Adrenal gland (tissue), 12 donors: ENCODE results near the gene JUP. TPM values are rescaled to one million over a fixed set of nuclear protein-coding genes. Genes with fewer than 3 reads are reported as not detected.

Experiments
- DNase-seq, 7 donors: peaks; one replicate each; pipeline ENCODE4 v3.0.0-alpha.2; 2019 to 2020
- H3K27ac ChIP-seq, 5 donors: fragments of 200-600 bp; sonication (generic) in 4 of 5; 1 replicate in 3 of 5; 2 replicates in 2 of 5; pipeline versions ENCODE4 v1.5.1 to v1.8.0; 2016 to 2020; ENCODE audit warnings: mild to moderate bottlenecking in 1 of 5
- H3K27me3 ChIP-seq: fragments of 200-600 bp; 2 replicates; pipeline ENCODE4 v1.8.0; 2021
- H3K36me3 ChIP-seq, 2 donors: fragments of 200-600 bp; replicated peaks in 1 of 2; 1 replicate in 1 of 2; 2 replicates in 1 of 2; pipeline versions ENCODE4 v1.5.1 to v1.8.0; 2018 to 2022
- H3K4me1 ChIP-seq, 2 donors: fragments of 200-600 bp; replicated peaks in 1 of 2; 1 replicate in 1 of 2; 2 replicates in 1 of 2; pipeline versions ENCODE4 v1.5.1 to v1.8.0; 2018 to 2021
- H3K4me3 ChIP-seq, 4 donors: fragments of 200-600 bp; sonication (generic) in 3 of 4; one replicate each; pipeline ENCODE4 v1.5.1; 2016 to 2018
- H3K9me3 ChIP-seq, 3 donors: fragments of 200-600 bp; sonication (generic) in 1 of 3; replicated peaks in 1 of 3; 1 replicate in 2 of 3; 2 replicates in 1 of 3; pipeline versions ENCODE4 v1.5.1 to v1.8.0; 2016 to 2021
- POLR2A ChIP-seq, 2 donors: fragments of 450-650 bp; IDR thresholded peaks; one replicate each; pipeline ENCODE4 v1.6.1; 2017; ENCODE audit warnings: antibody characterized with exemption in 2 of 2, mild to moderate bottlenecking in 2 of 2, moderate library complexity in 1 of 2
- WGBS, 4 donors: extraction: QIAGEN DNeasy Blood & Tissue Kit in 2 of 4; methylation state at CpG; one replicate each; pipeline versions ENCODE4 v1.1.5 to v1.1.7; 2013 to 2017; 5-methylcytosine and 5-hydroxymethylcytosine counted together
- intact Hi-C, 2 donors: fragments of 100-400 bp; cut with DNase I; formaldehyde crosslinking; loops; one replicate each; pipeline versions ENCODE4 v1.14.1 to v1.15.0; 2022 to 2023
- polyA plus RNA-seq, 3 donors: library from polyadenylated mRNA; stranded (reverse); fragments of 200-250 nt in 2 of 3; fragments of 350-450 nt in 1 of 3; fragmentation: Illumina TruSeq in 1 of 3; extraction: RNeasy Lipid Tissue Mini Kit (QIAGEN cat#74804) in 1 of 3; gene quantifications; one replicate each; pipeline ENCODE4 v1.2.3, GENCODE V29; 2013 to 2014
- total RNA-seq, 9 donors: library from RNA; depleted of rRNA in 4 of 9; stranded (reverse); fragments of >200 nt in 4 of 9; fragments of 120-200 nt in 1 of 9; fragmentation: NEBNext Ultra II Directional in 1 of 9; extraction: Animal tissue kit (Norgen Biotek cat#: 25700) in 1 of 9; gene quantifications; one replicate each; pipeline versions ENCODE4 v1.1.0 to v1.2.4, GENCODE V29; 2013 to 2023
- TF ChIP-seq, protein P1 (sequence below), 6 experiments: fragments of 450-650 bp in 4 of 6; fragments of 200-600 bp in 2 of 6; sonication (generic) in 1 of 6; IDR thresholded peaks; 1 replicate in 5 of 6; 2 replicates in 1 of 6; pipeline versions ENCODE4 v1.5.1 to v1.8.0; 2016 to 2021; ENCODE audit warnings: antibody characterized with exemption in 6 of 6, mild to moderate bottlenecking in 2 of 6, moderate library complexity in 1 of 6
- donor health status: healthy with polysubstance abuse.
- donor health status: Bipolar disorder and iron deficiency.
- donor health status: DM: yes; HTN: yes; CAD: no.
- donor health status: DM: no; HTN: no; CAD: no.
- donor health status: DM: no; HTN: no; CAD: no.
- donor health status: DM: yes; HTN: yes; CAD: no.

The JUP gene
- total and polyA plus RNA-seq, 12 donors: 4.9 to 81.3 (median 29.6) TPM

DNA sequence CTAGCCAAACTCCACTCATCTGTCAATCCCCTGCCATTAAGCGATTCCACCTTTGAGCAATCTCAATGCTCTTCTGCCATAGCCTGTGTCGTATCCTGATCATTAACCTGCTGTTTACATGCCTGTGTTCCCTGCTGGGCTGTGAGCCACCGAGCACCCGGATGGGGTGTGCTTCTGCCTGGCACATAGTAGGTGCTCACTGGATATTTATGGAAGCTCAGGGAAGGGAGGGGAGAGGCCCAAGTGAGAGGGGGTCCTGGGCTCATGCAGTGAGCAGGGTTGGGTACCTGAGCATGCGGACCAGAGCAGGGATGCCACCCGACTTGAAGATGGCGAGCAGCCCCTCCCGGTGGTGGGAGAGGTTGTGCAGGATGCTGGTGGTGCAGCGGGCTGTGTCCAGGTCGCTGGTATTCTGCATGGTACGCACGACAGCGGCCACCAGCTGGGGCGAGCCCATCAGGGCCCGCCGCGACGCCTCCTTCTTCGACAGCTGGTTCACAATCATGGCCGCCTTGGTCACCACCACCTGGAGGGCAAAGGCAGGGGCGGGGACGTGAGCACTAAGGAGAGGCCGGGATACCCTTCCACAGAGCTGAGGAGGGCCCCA lies 17.7 kb downstream of the JUP start:
- H3K27ac ChIP-seq: no peak overlapping the region
- TF ChIP-seq POLR2A (IDR thresholded peaks at IDR 0.05): no peak
- TF ChIP-seq, protein P1, sequence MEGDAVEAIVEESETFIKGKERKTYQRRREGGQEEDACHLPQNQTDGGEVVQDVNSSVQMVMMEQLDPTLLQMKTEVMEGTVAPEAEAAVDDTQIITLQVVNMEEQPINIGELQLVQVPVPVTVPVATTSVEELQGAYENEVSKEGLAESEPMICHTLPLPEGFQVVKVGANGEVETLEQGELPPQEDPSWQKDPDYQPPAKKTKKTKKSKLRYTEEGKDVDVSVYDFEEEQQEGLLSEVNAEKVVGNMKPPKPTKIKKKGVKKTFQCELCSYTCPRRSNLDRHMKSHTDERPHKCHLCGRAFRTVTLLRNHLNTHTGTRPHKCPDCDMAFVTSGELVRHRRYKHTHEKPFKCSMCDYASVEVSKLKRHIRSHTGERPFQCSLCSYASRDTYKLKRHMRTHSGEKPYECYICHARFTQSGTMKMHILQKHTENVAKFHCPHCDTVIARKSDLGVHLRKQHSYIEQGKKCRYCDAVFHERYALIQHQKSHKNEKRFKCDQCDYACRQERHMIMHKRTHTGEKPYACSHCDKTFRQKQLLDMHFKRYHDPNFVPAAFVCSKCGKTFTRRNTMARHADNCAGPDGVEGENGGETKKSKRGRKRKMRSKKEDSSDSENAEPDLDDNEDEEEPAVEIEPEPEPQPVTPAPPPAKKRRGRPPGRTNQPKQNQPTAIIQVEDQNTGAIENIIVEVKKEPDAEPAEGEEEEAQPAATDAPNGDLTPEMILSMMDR (IDR thresholded peaks at IDR 0.05): no peak
- no peaks in the 10 kb centered on the region for H3K4me1 ChIP-seq
- H3K36me3 ChIP-seq: peaks cover 0 to 57% of the 10 kb centered on the region in 2 donors
- no peak overlapping the region for H3K4me3 ChIP-seq
- intact Hi-C loops: no loop called here
- WGBS, 4 donors: 90 to 94% (median 91%) methylated on average over 20 to 23 of the region's 23 CpGs
- no peak for DNase-seq
- H3K27me3 ChIP-seq: no peaks in the 10 kb centered on the region
- no peaks in the 10 kb centered on the region for H3K9me3 ChIP-seq

DNA sequence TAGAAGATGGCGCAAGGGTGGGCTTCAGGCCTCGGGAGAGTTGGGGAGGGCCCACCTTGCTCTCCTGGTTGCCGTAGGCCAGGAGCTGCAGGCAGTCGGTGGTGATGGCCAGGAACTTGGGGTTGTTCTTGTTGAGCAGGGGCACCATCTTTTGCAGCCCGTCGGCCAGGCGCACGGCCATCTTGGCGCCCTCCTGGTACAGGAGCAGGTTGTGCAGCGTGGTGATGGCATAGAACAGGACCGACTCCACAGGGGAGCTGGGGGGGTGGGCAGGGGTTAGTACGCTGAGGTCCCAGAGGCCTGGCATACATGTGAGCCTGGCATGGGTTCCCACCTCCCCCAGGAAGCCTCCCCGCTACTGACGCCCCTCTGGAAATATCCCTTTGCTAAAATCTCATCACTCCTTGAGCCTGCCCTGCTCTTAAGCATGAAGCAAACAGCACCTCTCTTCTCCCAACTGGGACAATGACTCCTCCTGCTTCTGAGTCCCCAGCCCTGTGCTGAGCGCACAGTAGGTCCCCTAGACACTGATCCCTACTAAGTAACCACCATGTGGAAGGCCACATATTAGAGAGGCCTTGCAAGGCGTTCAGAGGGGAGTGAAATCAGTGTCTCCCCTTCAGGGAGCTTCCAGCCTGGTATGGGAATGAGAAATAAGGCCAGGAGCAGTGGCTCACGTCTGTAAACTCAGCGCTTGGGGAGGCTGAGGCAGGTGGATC lies 19.0 kb downstream of the JUP start:
- Histone ChIP-seq H3K4me1 (no peaks in the 10 kb centered on the region), H3K27ac (no peak overlapping the region), H3K36me3 (peaks cover 0 to 69% of the 10 kb centered on the region in 2 donors), H3K4me3 (no peak overlapping the region), H3K27me3 (no peaks in the 10 kb centered on the region), H3K9me3 (no peaks in the 10 kb centered on the region)
- intact Hi-C loops: no loop called here
- DNase-seq: no peak
- TF ChIP-seq, protein P1 (IDR thresholded peaks at IDR 0.05): no peak
- no peak for TF ChIP-seq POLR2A (IDR thresholded peaks at IDR 0.05)
- WGBS, 4 donors: 87 to 95% (median 92%) methylated on average over 12 to 18 of the region's 18 CpGs

DNA sequence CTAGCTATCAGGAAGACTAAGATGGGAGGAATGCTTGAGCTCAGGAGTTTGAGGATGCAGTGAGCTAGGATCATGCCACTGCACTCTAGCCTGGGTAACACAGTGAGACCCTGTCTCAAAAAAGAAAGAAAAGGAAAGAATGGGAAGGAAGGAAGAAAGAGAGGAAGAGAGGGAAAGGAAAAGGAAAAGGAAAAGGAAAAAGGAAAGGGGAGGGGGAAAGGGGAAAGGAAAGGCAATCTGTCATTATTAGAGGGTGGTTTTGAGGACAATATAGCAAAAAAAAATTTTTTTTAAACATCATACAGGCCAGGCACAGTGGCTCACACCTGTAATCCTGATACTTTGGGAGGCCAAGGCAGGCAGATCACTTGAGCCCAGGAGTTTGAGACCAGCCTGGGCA lies 20.4 kb downstream of the JUP start:
- peaks cover 0 to 72% of the 10 kb centered on the region in 2 donors for H3K36me3 ChIP-seq
- H3K4me1 ChIP-seq: no peaks in the 10 kb centered on the region
- no peaks in the 10 kb centered on the region for H3K9me3 ChIP-seq
- H3K27ac ChIP-seq: no peak overlapping the region
- H3K27me3 ChIP-seq: no peaks in the 10 kb centered on the region
- TF ChIP-seq, protein P1 (IDR thresholded peaks at IDR 0.05): no peak
- no peak for TF ChIP-seq POLR2A (IDR thresholded peaks at IDR 0.05)
- DNase-seq: no peak
- intact Hi-C loops: no loop called here
- no peak overlapping the region for H3K4me3 ChIP-seq

DNA sequence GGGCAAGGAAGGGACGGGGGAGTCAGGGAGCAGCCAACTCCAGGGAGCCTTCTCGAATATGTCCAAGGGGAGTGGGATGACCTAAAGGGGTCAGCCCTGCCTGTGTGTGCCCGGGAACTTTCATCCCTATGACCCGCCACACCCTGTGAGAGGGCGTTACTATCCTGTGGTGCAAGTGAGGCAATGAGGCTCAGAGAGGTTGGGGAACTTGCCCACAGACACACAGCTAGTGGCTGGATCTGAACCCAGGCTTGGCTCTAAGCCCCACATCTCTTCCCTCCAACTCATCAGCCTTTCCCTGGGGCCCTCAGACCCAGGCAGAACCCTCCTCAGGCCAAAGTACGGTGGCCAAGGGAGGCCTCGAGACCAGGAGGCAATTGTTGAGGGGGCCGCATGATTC lies 23.2 kb downstream of the JUP start:
- H3K36me3 ChIP-seq: peaks cover 0 to 55% of the 10 kb centered on the region in 2 donors
- no peak for DNase-seq
- no peak overlapping the region for H3K4me3 ChIP-seq
- intact Hi-C loops: no loop called here
- H3K4me1 ChIP-seq: no peaks in the 10 kb centered on the region
- H3K9me3 ChIP-seq: no peaks in the 10 kb centered on the region
- no peaks in the 10 kb centered on the region for H3K27me3 ChIP-seq
- no peak overlapping the region for H3K27ac ChIP-seq
- no peak for TF ChIP-seq POLR2A (IDR thresholded peaks at IDR 0.05)
- TF ChIP-seq, protein P1 (IDR thresholded peaks at IDR 0.05): no peak
- 88 to 93% (median 89%) methylated on average over 5 to 8 of the region's 8 CpGs for WGBS, 4 donors
